GM21737 (cell line): Measurements from ENCODE around the gene APOD.
"Not testable (repeated sequence)": the region's sequence is repeated elsewhere in the genome, so short reads cannot be mapped to it uniquely, and the experiment has no call there.

Experiments used
- ATAC-seq: cut with Tn5 transposase; IDR thresholded peaks from one replicate; pipeline ENCODE4 v1.9.1; 2021; ENCODE audit warnings: mild to moderate bottlenecking, moderate library complexity; ENCODE audit not compliant: unreplicated experiment

APOD gene

GRCh38 chr3:195619591-195620369 lies 36.0 kb upstream of the APOD start:
- not testable (repeated sequence) for ATAC-seq

- ATAC-seq, result not testable (repeated sequence)
Observed at GRCh38 chr3:195617784-195618659, 34.3 kb upstream of the APOD start.

GRCh38 chr3:195617134-195617533 lies 33.4 kb upstream of the APOD start:
- not testable (repeated sequence) for ATAC-seq

GRCh38 chr3:195616681-195617080 lies 32.9 kb upstream of the APOD start:
- ATAC-seq, result no peak

GRCh38 chr3:195615952-195616537 lies 32.3 kb upstream of the APOD start:
- ATAC-seq, result not testable (repeated sequence)

- ATAC-seq, result not testable (repeated sequence)
Observed at GRCh38 chr3:195614672-195615504, 31.1 kb upstream of the APOD start.

- no peak for ATAC-seq
Observed at GRCh38 chr3:195613468-195614069, 29.8 kb upstream of the APOD start.

GRCh38 chr3:195612075-195612800 lies 28.5 kb upstream of the APOD start:
- no peak for ATAC-seq

GRCh38 chr3:195609229-195609628 lies 25.5 kb upstream of the APOD start:
- no peak for ATAC-seq

GRCh38 chr3:195601785-195602184 lies 18.0 kb upstream of the APOD start:
- not testable (repeated sequence) for ATAC-seq

GRCh38 chr3:195601382-195601781 lies 17.6 kb upstream of the APOD start:
- ATAC-seq, result no peak

- not testable (repeated sequence) for ATAC-seq
Observed at GRCh38 chr3:195599926-195600325, 16.2 kb upstream of the APOD start.

GRCh38 chr3:195599516-195599915 lies 15.8 kb upstream of the APOD start:
- not testable (repeated sequence) for ATAC-seq

GRCh38 chr3:195597848-195598247 lies 14.1 kb upstream of the APOD start:
- no peak for ATAC-seq

GRCh38 chr3:195597229-195597628 lies 13.5 kb upstream of the APOD start:
- ATAC-seq, result no peak

GRCh38 chr3:195596765-195597171 lies 13.0 kb upstream of the APOD start:
- no peak for ATAC-seq

- ATAC-seq, result no peak
Observed at GRCh38 chr3:195595785-195596531, 12.2 kb upstream of the APOD start.

- ATAC-seq, result no peak
Observed at GRCh38 chr3:195591852-195592251, 8.1 kb upstream of the APOD start.

- ATAC-seq, result no peak
Observed at GRCh38 chr3:195591220-195591619, 7.5 kb upstream of the APOD start.
